Measurements from ENCODE around the gene DMGDH. TPM values are rescaled to one million over a fixed set of nuclear protein-coding genes. Genes with fewer than 3 reads are reported as not detected.
A peak's percentile ranks its signal among the peaks of the same experiment; 100 is the strongest.

Gene DMGDH
- total RNA-seq, 1 donor from 2014 or later: 3.1 TPM

DNA sequence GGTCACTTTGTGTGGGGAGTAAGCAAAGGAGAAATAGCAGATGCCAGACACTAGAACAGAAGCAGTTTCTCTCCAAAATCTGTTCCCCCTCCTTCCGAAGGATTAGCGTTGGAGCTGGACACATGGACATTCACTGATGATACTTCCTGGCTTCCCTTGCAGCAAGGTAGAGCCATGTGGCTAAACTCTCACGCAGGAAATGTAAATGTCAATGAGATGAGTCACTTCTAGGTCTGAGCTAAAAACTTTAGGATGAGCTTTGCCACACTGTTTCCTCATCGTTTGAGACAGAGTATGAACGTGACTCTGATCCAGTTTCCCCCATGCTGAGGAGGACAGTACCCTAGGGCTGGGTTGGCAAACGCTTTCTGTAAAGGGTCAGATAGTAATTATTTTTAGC lies 5.2 kb upstream of the DMGDH start:
- H3K4me3 ChIP-seq (ENCODE audit: low read length in 3 of 3): no peak overlapping the region
- H3K9ac ChIP-seq (ENCODE audit: low read depth in 1 of 3, low read length in 3 of 3): no peak overlapping the region
- H3K9me3 ChIP-seq (ENCODE audit: control insufficient read depth in 3 of 3, low read length in 3 of 3): peaks cover 0 to 5% (median 0%) of the 10 kb centered on the region in 3 donors
- no peaks in the 10 kb centered on the region for H3K36me3 ChIP-seq (ENCODE audit: control insufficient read depth in 3 of 3, insufficient read depth in 3 of 3, low read length in 3 of 3)
- H3K4me1 ChIP-seq (ENCODE audit: control insufficient read depth in 3 of 3, insufficient read depth in 3 of 3, low read length in 3 of 3): peaks cover 2 to 10% (median 6%) of the 10 kb centered on the region in 3 donors
- H3K27ac ChIP-seq (ENCODE audit: low read depth, low read length): no peak overlapping the region
- H3K27me3 ChIP-seq (ENCODE audit: control insufficient read depth in 3 of 3, insufficient read depth in 3 of 3, low read length in 3 of 3): peaks cover 0 to 7% (median 4%) of the 10 kb centered on the region in 3 donors

DNA sequence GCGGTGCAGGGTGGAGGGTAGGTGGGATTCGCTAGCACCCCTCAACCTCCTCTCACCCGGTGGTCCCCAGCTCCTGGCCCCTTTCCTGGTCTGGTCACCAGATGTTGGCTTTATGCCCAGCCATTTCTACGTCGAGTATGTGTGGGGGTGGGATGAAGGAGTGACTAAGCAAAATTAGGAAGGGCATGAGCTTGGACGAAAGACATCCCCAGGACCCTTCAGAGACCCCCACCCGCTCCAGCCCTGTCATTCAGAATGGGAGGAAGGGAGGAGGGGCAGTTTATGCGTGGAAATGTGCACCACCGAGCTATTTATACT lies 835 bp upstream of the DMGDH start:
- H3K4me3 ChIP-seq (ENCODE audit: low read length in 3 of 3): peak overlapping the region; percentile 68 to 79 (median 76)
- H3K4me1 ChIP-seq (ENCODE audit: control insufficient read depth in 3 of 3, insufficient read depth in 3 of 3, low read length in 3 of 3): peaks cover 0 to 7% (median 7%) of the 10 kb centered on the region in 3 donors
- H3K27ac ChIP-seq (ENCODE audit: low read depth, low read length): peak overlapping the region; percentile 54
- peaks cover 0 to 7% (median 4%) of the 10 kb centered on the region in 3 donors for H3K27me3 ChIP-seq (ENCODE audit: control insufficient read depth in 3 of 3, insufficient read depth in 3 of 3, low read length in 3 of 3)
- no peaks in the 10 kb centered on the region for H3K36me3 ChIP-seq (ENCODE audit: control insufficient read depth in 3 of 3, insufficient read depth in 3 of 3, low read length in 3 of 3)
- H3K9ac ChIP-seq (ENCODE audit: low read depth in 1 of 3, low read length in 3 of 3): peak overlapping the region in 2 of 3 donors; percentile 69 to 70
- H3K9me3 ChIP-seq (ENCODE audit: control insufficient read depth in 3 of 3, low read length in 3 of 3): peaks cover 0 to 5% (median 0%) of the 10 kb centered on the region in 3 donors

DNA sequence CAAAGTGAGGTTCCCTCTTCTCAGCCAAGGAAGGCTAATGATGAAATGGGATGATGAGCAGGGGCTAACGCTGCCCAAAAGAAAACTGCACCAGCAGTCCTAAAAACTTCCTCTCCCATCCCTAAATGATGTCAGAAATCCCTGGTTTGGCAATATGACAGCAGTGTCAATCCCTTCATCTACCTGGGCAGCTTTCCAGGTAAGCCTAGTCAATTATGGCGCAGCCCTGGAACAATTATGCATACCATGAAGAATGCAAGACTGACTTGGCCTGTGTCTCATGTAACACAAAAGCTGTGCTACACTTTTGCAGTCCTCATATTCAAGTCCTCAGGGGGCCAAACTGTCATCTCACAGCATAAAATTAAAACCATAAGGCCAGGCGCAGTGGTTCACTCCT lies 7.0 kb downstream of the DMGDH start:
- no peaks in the 10 kb centered on the region for H3K36me3 ChIP-seq (ENCODE audit: control insufficient read depth in 3 of 3, insufficient read depth in 3 of 3, low read length in 3 of 3)
- H3K9ac ChIP-seq (ENCODE audit: low read depth in 1 of 3, low read length in 3 of 3): no peak overlapping the region
- H3K27me3 ChIP-seq (ENCODE audit: control insufficient read depth in 3 of 3, insufficient read depth in 3 of 3, low read length in 3 of 3): no peaks in the 10 kb centered on the region
- peaks cover 0 to 3% (median 0%) of the 10 kb centered on the region in 3 donors for H3K4me1 ChIP-seq (ENCODE audit: control insufficient read depth in 3 of 3, insufficient read depth in 3 of 3, low read length in 3 of 3)
- H3K9me3 ChIP-seq (ENCODE audit: control insufficient read depth in 3 of 3, low read length in 3 of 3): no peaks in the 10 kb centered on the region
- H3K27ac ChIP-seq (ENCODE audit: low read depth, low read length): no peak overlapping the region
- H3K4me3 ChIP-seq (ENCODE audit: low read length in 3 of 3): no peak overlapping the region

DNA sequence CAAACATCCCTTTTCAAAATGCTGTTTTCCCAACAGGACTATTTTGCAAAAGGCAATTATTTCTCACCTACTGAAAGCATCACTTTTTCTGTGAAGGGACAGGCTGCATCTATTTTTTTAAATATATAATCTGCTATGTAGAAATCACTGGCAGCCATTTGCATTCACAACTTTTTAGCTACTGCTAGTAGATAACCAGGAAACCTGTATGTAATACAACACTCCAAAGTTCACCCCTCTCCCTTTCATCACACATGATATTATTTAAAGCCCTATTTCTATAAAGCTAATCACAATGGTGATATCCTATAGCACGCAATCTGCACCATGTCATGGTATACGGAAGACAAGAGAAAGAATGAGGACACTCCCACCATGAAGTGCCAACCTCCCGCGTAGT lies 9.8 kb downstream of the DMGDH start:
- Histone ChIP-seq H3K36me3 (ENCODE audit: control insufficient read depth in 3 of 3, insufficient read depth in 3 of 3, low read length in 3 of 3) (no peaks in the 10 kb centered on the region), H3K4me3 (ENCODE audit: low read length in 3 of 3) (no peak overlapping the region), H3K4me1 (ENCODE audit: control insufficient read depth in 3 of 3, insufficient read depth in 3 of 3, low read length in 3 of 3) (peaks cover 0 to 3% (median 0%) of the 10 kb centered on the region in 3 donors), H3K27me3 (ENCODE audit: control insufficient read depth in 3 of 3, insufficient read depth in 3 of 3, low read length in 3 of 3) (no peaks in the 10 kb centered on the region), H3K27ac (ENCODE audit: low read depth, low read length) (no peak overlapping the region), H3K9me3 (ENCODE audit: control insufficient read depth in 3 of 3, low read length in 3 of 3) (no peaks in the 10 kb centered on the region), H3K9ac (ENCODE audit: low read depth in 1 of 3, low read length in 3 of 3) (no peak overlapping the region)

GRCh38 chr5:79056847-79057246 lies 12.6 kb downstream of the DMGDH start:
- no peak overlapping the region for H3K4me3 ChIP-seq (ENCODE audit: low read length in 3 of 3)
- H3K9ac ChIP-seq (ENCODE audit: low read depth in 1 of 3, low read length in 3 of 3): no peak overlapping the region
- no peaks in the 10 kb centered on the region for H3K9me3 ChIP-seq (ENCODE audit: control insufficient read depth in 3 of 3, low read length in 3 of 3)
- H3K27ac ChIP-seq (ENCODE audit: low read depth, low read length): no peak overlapping the region
- H3K27me3 ChIP-seq (ENCODE audit: control insufficient read depth in 3 of 3, insufficient read depth in 3 of 3, low read length in 3 of 3): no peaks in the 10 kb centered on the region
- no peaks in the 10 kb centered on the region for H3K4me1 ChIP-seq (ENCODE audit: control insufficient read depth in 3 of 3, insufficient read depth in 3 of 3, low read length in 3 of 3)
- H3K36me3 ChIP-seq (ENCODE audit: control insufficient read depth in 3 of 3, insufficient read depth in 3 of 3, low read length in 3 of 3): no peaks in the 10 kb centered on the region

DNA sequence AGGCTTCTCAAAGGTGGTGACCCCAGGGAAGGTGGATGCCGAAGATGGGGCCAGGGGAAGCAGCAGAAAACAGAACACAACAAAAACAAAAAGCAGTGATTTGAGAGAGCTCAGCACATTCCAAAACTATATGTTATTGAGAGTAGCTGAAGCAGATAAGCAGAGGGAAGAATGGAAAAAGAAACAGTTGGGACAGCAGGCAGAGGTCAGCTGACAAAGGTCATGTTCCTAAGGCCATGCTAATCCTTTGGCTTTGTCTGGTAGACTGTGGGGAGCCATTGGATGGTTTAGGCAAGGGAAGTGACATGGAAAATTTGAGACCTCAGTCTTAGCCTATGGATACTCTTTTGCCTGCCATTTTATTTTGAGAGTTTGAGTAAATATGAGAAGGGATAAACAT lies 14.5 kb downstream of the DMGDH start:
- Histone ChIP-seq H3K27me3 (ENCODE audit: control insufficient read depth in 3 of 3, insufficient read depth in 3 of 3, low read length in 3 of 3) (no peaks in the 10 kb centered on the region), H3K27ac (ENCODE audit: low read depth, low read length) (no peak overlapping the region), H3K9ac (ENCODE audit: low read depth in 1 of 3, low read length in 3 of 3) (no peak overlapping the region), H3K4me3 (ENCODE audit: low read length in 3 of 3) (no peak overlapping the region), H3K4me1 (ENCODE audit: control insufficient read depth in 3 of 3, insufficient read depth in 3 of 3, low read length in 3 of 3) (no peaks in the 10 kb centered on the region), H3K36me3 (ENCODE audit: control insufficient read depth in 3 of 3, insufficient read depth in 3 of 3, low read length in 3 of 3) (no peaks in the 10 kb centered on the region), H3K9me3 (ENCODE audit: control insufficient read depth in 3 of 3, low read length in 3 of 3) (no peaks in the 10 kb centered on the region)

GRCh38 chr5:79053321-79053720 lies 16.2 kb downstream of the DMGDH start:
- Histone ChIP-seq H3K27me3 (ENCODE audit: control insufficient read depth in 3 of 3, insufficient read depth in 3 of 3, low read length in 3 of 3) (no peaks in the 10 kb centered on the region), H3K4me3 (ENCODE audit: low read length in 3 of 3) (no peak overlapping the region), H3K9me3 (ENCODE audit: control insufficient read depth in 3 of 3, low read length in 3 of 3) (no peaks in the 10 kb centered on the region), H3K27ac (ENCODE audit: low read depth, low read length) (no peak overlapping the region), H3K36me3 (ENCODE audit: control insufficient read depth in 3 of 3, insufficient read depth in 3 of 3, low read length in 3 of 3) (no peaks in the 10 kb centered on the region), H3K9ac (ENCODE audit: low read depth in 1 of 3, low read length in 3 of 3) (no peak overlapping the region), H3K4me1 (ENCODE audit: control insufficient read depth in 3 of 3, insufficient read depth in 3 of 3, low read length in 3 of 3) (no peaks in the 10 kb centered on the region)

GRCh38 chr5:79050498-79050897 lies 19.0 kb downstream of the DMGDH start:
- Histone ChIP-seq H3K27ac (ENCODE audit: low read depth, low read length) (no peak overlapping the region), H3K9me3 (ENCODE audit: control insufficient read depth in 3 of 3, low read length in 3 of 3) (no peaks in the 10 kb centered on the region), H3K9ac (ENCODE audit: low read depth in 1 of 3, low read length in 3 of 3) (no peak overlapping the region), H3K27me3 (ENCODE audit: control insufficient read depth in 3 of 3, insufficient read depth in 3 of 3, low read length in 3 of 3) (no peaks in the 10 kb centered on the region), H3K4me1 (ENCODE audit: control insufficient read depth in 3 of 3, insufficient read depth in 3 of 3, low read length in 3 of 3) (no peaks in the 10 kb centered on the region), H3K36me3 (ENCODE audit: control insufficient read depth in 3 of 3, insufficient read depth in 3 of 3, low read length in 3 of 3) (no peaks in the 10 kb centered on the region), H3K4me3 (ENCODE audit: low read length in 3 of 3) (no peak overlapping the region)

- Histone ChIP-seq H3K9me3 (ENCODE audit: control insufficient read depth in 3 of 3, low read length in 3 of 3) (no peaks in the 10 kb centered on the region), H3K9ac (ENCODE audit: low read depth in 1 of 3, low read length in 3 of 3) (no peak overlapping the region), H3K36me3 (ENCODE audit: control insufficient read depth in 3 of 3, insufficient read depth in 3 of 3, low read length in 3 of 3) (no peaks in the 10 kb centered on the region)
These were observed 21.0 kb downstream of the DMGDH start for GRCh38 chr5:79048437-79048836.

DNA sequence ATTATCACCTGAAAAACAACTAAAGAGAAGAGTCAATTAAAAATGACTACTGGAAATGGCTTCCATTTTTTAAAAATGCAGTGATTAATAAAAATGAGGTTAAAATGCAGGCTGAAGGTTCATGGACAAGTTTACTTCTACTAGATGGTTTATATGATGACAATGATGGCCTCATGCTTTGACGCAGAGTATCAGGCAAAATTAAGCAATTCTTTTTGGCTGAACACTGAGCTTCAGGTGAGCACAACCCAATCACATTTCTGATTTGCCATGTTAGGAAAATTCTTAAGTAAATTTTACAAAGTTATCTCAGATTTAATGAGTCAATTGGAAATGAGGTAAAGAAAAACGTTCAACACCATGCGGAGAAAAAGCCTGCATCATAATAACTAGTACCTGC lies 22.3 kb downstream of the DMGDH start:
- H3K4me1 ChIP-seq (ENCODE audit: control insufficient read depth in 3 of 3, insufficient read depth in 3 of 3, low read length in 3 of 3): no peaks in the 10 kb centered on the region
- no peaks in the 10 kb centered on the region for H3K36me3 ChIP-seq (ENCODE audit: control insufficient read depth in 3 of 3, insufficient read depth in 3 of 3, low read length in 3 of 3)
- H3K9me3 ChIP-seq (ENCODE audit: control insufficient read depth in 3 of 3, low read length in 3 of 3): no peaks in the 10 kb centered on the region
- no peak overlapping the region for H3K27ac ChIP-seq (ENCODE audit: low read depth, low read length)
- no peaks in the 10 kb centered on the region for H3K27me3 ChIP-seq (ENCODE audit: control insufficient read depth in 3 of 3, insufficient read depth in 3 of 3, low read length in 3 of 3)
- H3K4me3 ChIP-seq (ENCODE audit: low read length in 3 of 3): no peak overlapping the region
- no peak overlapping the region for H3K9ac ChIP-seq (ENCODE audit: low read depth in 1 of 3, low read length in 3 of 3)

More at GRCh38 chr5:79048437-79048836, 21.0 kb downstream of the DMGDH start:
- Histone ChIP-seq H3K27ac (ENCODE audit: low read depth, low read length) (no peak overlapping the region), H3K27me3 (ENCODE audit: control insufficient read depth in 3 of 3, insufficient read depth in 3 of 3, low read length in 3 of 3) (no peaks in the 10 kb centered on the region), H3K4me3 (ENCODE audit: low read length in 3 of 3) (no peak overlapping the region), H3K4me1 (ENCODE audit: control insufficient read depth in 3 of 3, insufficient read depth in 3 of 3, low read length in 3 of 3) (no peaks in the 10 kb centered on the region)

GRCh38 chr5:79042188-79042587 lies 27.3 kb downstream of the DMGDH start:
- Histone ChIP-seq H3K9ac (ENCODE audit: low read depth in 1 of 3, low read length in 3 of 3) (no peak overlapping the region), H3K9me3 (ENCODE audit: control insufficient read depth in 3 of 3, low read length in 3 of 3) (no peaks in the 10 kb centered on the region), H3K27me3 (ENCODE audit: control insufficient read depth in 3 of 3, insufficient read depth in 3 of 3, low read length in 3 of 3) (no peaks in the 10 kb centered on the region), H3K4me3 (ENCODE audit: low read length in 3 of 3) (no peak overlapping the region), H3K4me1 (ENCODE audit: control insufficient read depth in 3 of 3, insufficient read depth in 3 of 3, low read length in 3 of 3) (no peaks in the 10 kb centered on the region), H3K27ac (ENCODE audit: low read depth, low read length) (no peak overlapping the region), H3K36me3 (ENCODE audit: control insufficient read depth in 3 of 3, insufficient read depth in 3 of 3, low read length in 3 of 3) (no peaks in the 10 kb centered on the region)
